SK-N-SH (cell line): Measurements from ENCODE around the gene ANKRD33B. TPM values are rescaled to one million over a fixed set of nuclear protein-coding genes. Genes with fewer than 3 reads are reported as not detected.
A peak's percentile ranks its signal among the peaks of the same experiment; 100 is the strongest.

Experiments used
- CTCF ChIA-PET: fragments of 300-600, 350-600 bp; formaldehyde crosslinking; extraction: SDS; loops from one replicate; lab custom pipeline; 2021; lab: Yijun Ruan, JAX
- POLR2A ChIA-PET: fragments of 350-600 bp; sonication (Branson Sonifier 250); formaldehyde crosslinking; extraction: SDS; loops from one replicate; lab custom pipeline; 2020; ENCODE audit warnings: antibody characterized with exemption, inconsistent platforms; lab: Yijun Ruan, JAX
- DNase-seq: peaks from one replicate; pipeline ENCODE4 v3.0.0; 2012
- H2AFZ ChIP-seq: fragments of 200-600 bp; sonication (generic); 2 replicates; pipeline ENCODE4 v1.8.1; 2016; ENCODE audit warnings: antibody characterized with exemption, mild to moderate bottlenecking, low read depth
- H3F3A ChIP-seq: fragments of 200-600 bp; sonication (generic); replicated peaks from 2 replicates; pipeline ENCODE3; 2016; ENCODE audit warnings: antibody characterized with exemption, mild to moderate bottlenecking; ENCODE audit not compliant: insufficient read depth
- H3K27ac ChIP-seq, 2 experiments: fragments of 200-500 bp in 1 of 2; fragments of 200-600 bp in 1 of 2; sonication (Bioruptor generic) in 1 of 2; sonication (generic), shearing (Covaris generic) in 1 of 2; 2 replicates each; pipeline versions ENCODE4 v1.5.1 to v1.6.1; 2014 to 2016; ENCODE audit warnings: low read depth in 2 of 2, inconsistent platforms in 1 of 2, low read length in 1 of 2, mild to moderate bottlenecking in 1 of 2, mixed read lengths in 1 of 2
- H3K27me3 ChIP-seq: fragments of 200-600 bp; sonication (generic), shearing (Covaris generic); 2 replicates; pipeline ENCODE4 v1.6.1; 2016; ENCODE audit warnings: mixed run types; ENCODE audit not compliant: insufficient read depth
- H3K36me3 ChIP-seq, 2 experiments: fragments of 200-500 bp in 1 of 2; fragments of 200-600 bp in 1 of 2; sonication (Bioruptor generic) in 1 of 2; sonication (generic) in 1 of 2; replicated peaks in 1 of 2; 2 replicates each; pipeline versions ENCODE3 to v1.5.1; 2014 to 2016; ENCODE audit warnings: low read length in 1 of 2, mild to moderate bottlenecking in 1 of 2; ENCODE audit not compliant: insufficient read depth in 2 of 2, control insufficient read depth in 1 of 2
- H3K4me1 ChIP-seq, 2 experiments: fragments of 200-500 bp in 1 of 2; fragments of 200-600 bp in 1 of 2; sonication (Bioruptor generic) in 1 of 2; sonication (generic), shearing (Covaris generic) in 1 of 2; 2 replicates each; pipeline versions ENCODE4 v1.5.1 to v1.6.1; 2014 to 2016; ENCODE audit warnings: low read depth in 1 of 2, low read length in 1 of 2, mixed run types in 1 of 2; ENCODE audit not compliant: insufficient read depth in 2 of 2, control insufficient read depth in 1 of 2
- H3K4me2 ChIP-seq: fragments of 200-600 bp; sonication (generic), shearing (Covaris generic); 2 replicates; pipeline ENCODE4 v1.6.1; 2017; ENCODE audit warnings: mixed run types
- H3K4me3 ChIP-seq, 2 experiments: fragments of 200-500 bp in 1 of 2; fragments of 200-600 bp in 1 of 2; sonication (Bioruptor generic) in 1 of 2; sonication (generic), shearing (Covaris generic) in 1 of 2; 2 replicates each; pipeline versions ENCODE4 v1.5.1 to v1.8.1; 2014 to 2016; ENCODE audit warnings: low read depth in 2 of 2, inconsistent platforms in 1 of 2, low read length in 1 of 2, mild to moderate bottlenecking in 1 of 2, mixed read lengths in 1 of 2, moderate library complexity in 1 of 2
- H3K79me2 ChIP-seq: fragments of 200-600 bp; sonication (generic); 2 replicates; pipeline ENCODE4 v1.8.1; 2017; ENCODE audit warnings: mild to moderate bottlenecking; ENCODE audit not compliant: insufficient read depth
- H3K9ac ChIP-seq: fragments of 200-600 bp; sonication (generic); 2 replicates; pipeline ENCODE4 v1.6.1; 2017; ENCODE audit warnings: mixed run types
- H3K9me2 ChIP-seq: fragments of 200-600 bp; sonication (generic); 2 replicates; pipeline ENCODE4 v1.6.1; 2017; ENCODE audit warnings: mixed run types
- H3K9me3 ChIP-seq: fragments of 200-600 bp; sonication (generic); 2 replicates; pipeline ENCODE4 v1.6.1; 2017; ENCODE audit warnings: mixed run types, mild to moderate bottlenecking, moderate library complexity
- H4K20me1 ChIP-seq: fragments of 200-600 bp; sonication (generic); 2 replicates; pipeline ENCODE4 v1.6.1; 2017; ENCODE audit warnings: mild to moderate bottlenecking, mixed run types; ENCODE audit not compliant: insufficient read depth
- CTCF ChIP-seq: fragments of 200-600 bp; sonication (generic); IDR thresholded peaks from 2 replicates; pipeline ENCODE4 v1.6.1; 2017; ENCODE audit warnings: antibody characterized with exemption, mild to moderate bottlenecking, moderate library complexity
- ELF1 ChIP-seq: IDR thresholded peaks from 2 replicates; pipeline ENCODE4 v1.4.0; 2012
- EP300 ChIP-seq, 2 experiments: IDR thresholded peaks; 2 replicates each; pipeline versions ENCODE4 v1.4.0 to v1.6.1; 2012; ENCODE audit warnings: borderline replicate concordance in 1 of 2, low read depth in 1 of 2, low read length in 1 of 2
- FOXJ3 ChIP-seq: sonication (generic); formaldehyde crosslinking; IDR thresholded peaks from 2 replicates; pipeline ENCODE4 v1.5.1; 2020; ENCODE audit warnings: mild to moderate bottlenecking, missing genetic modification reagents
- FOXM1 ChIP-seq: IDR thresholded peaks from 2 replicates; pipeline ENCODE4 v1.4.0; 2012; ENCODE audit warnings: low read depth, mild to moderate bottlenecking
- GABPA ChIP-seq: IDR thresholded peaks from 2 replicates; pipeline ENCODE4 v1.4.0; 2012; ENCODE audit warnings: low read depth, mild to moderate bottlenecking
- GATA2 ChIP-seq: sonication (generic); formaldehyde crosslinking; IDR thresholded peaks from 2 replicates; pipeline ENCODE4 v1.5.0; 2020; ENCODE audit warnings: mild to moderate bottlenecking, missing genetic modification reagents
- IRF3 ChIP-seq: fragments of 150-350 bp; IDR thresholded peaks from 2 replicates; pipeline ENCODE4 v1.6.1; 2016; ENCODE audit warnings: mild to moderate bottlenecking, low read depth, low read length
- MXI1 ChIP-seq: IDR thresholded peaks from 2 replicates; pipeline ENCODE4 v1.6.1; 2012; ENCODE audit warnings: mild to moderate bottlenecking, low read depth, low read length, improper control_type of control experiment
- NFIC ChIP-seq: IDR thresholded peaks from 2 replicates; pipeline ENCODE4 v1.4.0; 2012; ENCODE audit warnings: borderline replicate concordance
- NRF1 ChIP-seq: IDR thresholded peaks from 2 replicates; pipeline ENCODE4 v1.6.1; 2012; ENCODE audit warnings: low read depth, mild to moderate bottlenecking, low read length
- PBX3 ChIP-seq: IDR thresholded peaks from 2 replicates; pipeline ENCODE4; 2012
- RAD21 ChIP-seq: IDR thresholded peaks from 2 replicates; pipeline ENCODE4 v1.6.1; 2012; ENCODE audit warnings: mild to moderate bottlenecking, low read length
- RFX5 ChIP-seq: IDR thresholded peaks from 2 replicates; pipeline ENCODE4 v1.6.1; 2012; ENCODE audit warnings: mild to moderate bottlenecking, improper control_type of control experiment, low read length
- SIN3A ChIP-seq: IDR thresholded peaks from 2 replicates; pipeline ENCODE4 v1.6.1; 2012; ENCODE audit warnings: low read depth, mild to moderate bottlenecking, low read length, moderate library complexity, borderline replicate concordance
- SMC3 ChIP-seq: IDR thresholded peaks from 2 replicates; pipeline ENCODE4 v1.6.1; 2012; ENCODE audit warnings: low read depth, low read length, improper control_type of control experiment
- TAF1 ChIP-seq: IDR thresholded peaks from 2 replicates; pipeline ENCODE4 v1.6.1; 2012; ENCODE audit warnings: low read depth, mild to moderate bottlenecking, low read length, moderate library complexity, borderline replicate concordance
- TCF12 ChIP-seq: IDR thresholded peaks from 2 replicates; pipeline ENCODE4 v1.4.0; 2012
- TEAD4 ChIP-seq: IDR thresholded peaks from 2 replicates; pipeline ENCODE4 v1.4.0; 2012; ENCODE audit warnings: mild to moderate bottlenecking, borderline replicate concordance; ENCODE audit not compliant: insufficient read depth
- YY1 ChIP-seq: IDR thresholded peaks from 2 replicates; pipeline ENCODE4 v1.4.0; 2012; ENCODE audit warnings: low read depth, mild to moderate bottlenecking
- WGBS: methylation state at CpG from one replicate; pipeline ENCODE4 v1.1.6; 2017; ENCODE audit warnings: low lambda C conversion rate; 5-methylcytosine and 5-hydroxymethylcytosine counted together
- polyA plus RNA-seq, 3 experiments: library from polyadenylated mRNA; depleted of rRNA; stranded (reverse); fragments of >200 nt; gene quantifications; 2 replicates each; pipeline ENCODE4 v1.2.3, GENCODE V29; 2012
- TF ChIP-seq, protein P1 (sequence below): IDR thresholded peaks from 2 replicates; pipeline ENCODE4 v1.4.0; 2012; ENCODE audit warnings: low read depth, borderline replicate concordance

Gene ANKRD33B
- polyA plus RNA-seq, 1 of the 3 experiments (the other 2 are of a cell fraction) = 1.8 TPM

DNA sequence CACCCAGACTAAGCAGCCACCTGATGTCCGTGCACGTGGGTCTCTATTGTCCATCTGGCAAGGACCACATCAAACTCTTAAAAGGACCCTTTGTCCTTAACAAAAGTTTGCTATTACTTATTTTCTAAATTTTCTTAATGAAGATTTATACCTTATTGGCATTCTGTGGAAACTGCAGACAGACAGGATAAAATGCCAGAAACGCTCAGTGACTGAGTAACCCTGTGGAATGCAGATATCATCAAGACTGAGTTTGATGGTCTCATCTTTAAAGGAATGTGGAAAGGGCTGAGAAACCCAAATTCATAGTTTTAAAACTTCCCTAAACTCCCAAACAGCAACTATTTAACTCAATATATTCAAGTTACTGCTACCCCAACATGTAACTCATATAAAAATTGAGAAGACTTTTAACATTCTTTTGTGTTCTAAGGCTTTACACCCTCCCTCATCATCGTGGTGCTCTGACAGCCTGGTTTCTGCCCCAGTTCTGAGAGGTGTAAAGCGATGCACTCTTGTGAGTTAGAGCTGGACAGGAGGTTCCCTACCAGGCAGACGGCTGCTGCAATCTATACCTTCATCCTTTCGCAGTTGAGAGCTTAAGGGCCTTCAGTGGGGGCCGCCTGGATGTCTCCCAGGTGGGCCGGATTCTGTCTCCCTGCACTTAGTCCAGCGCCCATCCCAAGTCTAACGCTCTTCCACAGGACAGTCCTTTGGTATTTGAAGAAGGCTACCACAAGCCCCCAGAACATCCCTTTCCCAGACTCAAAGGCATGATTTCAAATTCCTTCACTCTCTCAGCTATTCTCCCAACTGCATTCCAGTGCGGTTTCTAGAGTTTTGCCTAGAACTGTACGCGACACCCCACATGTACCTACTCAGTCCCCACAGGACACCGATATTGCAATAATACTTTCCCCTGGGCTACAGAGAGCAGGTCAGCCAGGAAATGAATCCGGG lies 128.2 kb downstream of the ANKRD33B start (continued):
- no peak for TF ChIP-seq CTCF
- TF ChIP-seq IRF3 = no peak
- no peak for TF ChIP-seq GABPA
- TF ChIP-seq GATA2 (CRISPR knock-in tag) = no peak
- TF ChIP-seq NFIC = peak; percentile 75; the same call in 1 of the 2 replicates
- no peak for TF ChIP-seq TAF1
- TF ChIP-seq SMC3 = no peak
- TF ChIP-seq NRF1 = no peak
- no peak for TF ChIP-seq ELF1
- no peak for TF ChIP-seq RFX5
- no peak for TF ChIP-seq SIN3A
- no peak for TF ChIP-seq FOXJ3
- TF ChIP-seq, all 33 proteins: peak for 8

DNA sequence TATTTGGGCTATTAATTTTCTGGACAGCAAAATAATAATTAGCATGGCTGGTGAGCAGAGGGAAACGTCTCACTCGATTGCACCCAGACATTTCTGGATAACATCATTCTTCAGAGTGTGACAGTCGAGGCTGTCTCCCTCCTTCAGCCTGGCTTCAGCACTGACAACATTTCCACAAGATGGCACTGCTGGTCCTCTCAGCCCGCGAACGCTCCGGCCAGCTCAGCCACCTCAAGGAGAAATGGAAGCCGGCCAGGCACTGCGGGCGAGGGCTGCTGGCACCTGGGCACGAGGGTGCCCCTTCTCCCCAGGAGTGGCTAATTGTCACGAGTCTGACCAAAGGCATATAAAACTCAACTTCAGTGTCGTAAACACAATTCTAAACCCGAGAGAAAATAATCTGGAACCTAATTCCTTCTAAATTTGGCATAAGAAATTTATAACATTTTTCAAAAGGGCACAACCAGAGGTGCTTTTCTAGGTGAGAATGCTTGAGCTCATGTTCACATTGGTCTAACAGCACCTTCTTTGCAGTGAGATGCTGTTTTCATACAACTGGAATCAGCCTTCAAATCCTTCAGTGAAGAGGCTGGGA lies 131.3 kb downstream of the ANKRD33B start:
- Histone ChIP-seq H3K4me3 (peak overlapping the region in 1 of 2 experiments; percentile 39; a peak in 1 of 4 replicates), H2AFZ (no peak overlapping the region), H3K27me3 (no peaks in the 10 kb centered on the region), H3K4me2 (peak overlapping the region; percentile 27; the same call in 1 of the 2 replicates), H3K79me2 (peaks cover 37% of the 10 kb centered on the region; the same call in 1 of the 2 replicates), H3K4me1 (peaks cover 33 to 37% of the 10 kb centered on the region in 2 experiments), H3K9ac (no peak overlapping the region), H3K27ac (no peak overlapping the region; a peak in 1 of 4 replicates), H3K9me2 (no peaks in the 10 kb centered on the region), H3F3A (peaks cover 24% of the 10 kb centered on the region), H3K36me3 (no peaks in the 10 kb centered on the region), H3K9me3 (no peaks in the 10 kb centered on the region), H4K20me1 (no peaks in the 10 kb centered on the region; the same call in 1 of the 2 replicates)
- DNase-seq = peak; percentile 83
- WGBS = 8% methylated on average over 14 of the region's 14 CpGs
- ChIA-PET POLR2A (interaction anchor here (1.2 kb wide), 1 partner anchor 81 kb away, joined by 3 read pairs; no protein-coding TSS in a partner anchor), CTCF (interaction anchor here (0.6 to 3.0 kb wide), 30 partner anchors 8 to 1329 kb away, joined by 3 to 16 read pairs (median 4); no protein-coding TSS in a partner anchor)
- TF ChIP-seq NFIC = peak; percentile 37; the same call in 1 of the 2 replicates
- no peak for TF ChIP-seq ELF1
- no peak for TF ChIP-seq FOXJ3
- TF ChIP-seq RFX5 = peak; percentile 22; the same call in 1 of the 2 replicates
- peak; percentile 31 for TF ChIP-seq PBX3
- no peak for TF ChIP-seq TEAD4
- peak; percentile 86 for TF ChIP-seq CTCF
- peak; percentile 35; the same call in 1 of the 2 replicates for TF ChIP-seq TCF12
- TF ChIP-seq YY1 = no peak
- no peak for TF ChIP-seq FOXM1
- TF ChIP-seq SIN3A = no peak
- TF ChIP-seq SMC3 = peak; percentile 91
- TF ChIP-seq, protein P1, sequence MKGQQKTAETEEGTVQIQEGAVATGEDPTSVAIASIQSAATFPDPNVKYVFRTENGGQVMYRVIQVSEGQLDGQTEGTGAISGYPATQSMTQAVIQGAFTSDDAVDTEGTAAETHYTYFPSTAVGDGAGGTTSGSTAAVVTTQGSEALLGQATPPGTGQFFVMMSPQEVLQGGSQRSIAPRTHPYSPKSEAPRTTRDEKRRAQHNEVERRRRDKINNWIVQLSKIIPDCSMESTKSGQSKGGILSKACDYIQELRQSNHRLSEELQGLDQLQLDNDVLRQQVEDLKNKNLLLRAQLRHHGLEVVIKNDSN = no peak
- no peak for TF ChIP-seq NRF1
- TF ChIP-seq GABPA = no peak
- peak in 1 of 2 experiments; percentile 41; a peak in 1 of 4 replicates for TF ChIP-seq EP300 (IDR thresholded peaks at IDR 0.05; ENCODE audit: borderline replicate concordance in 1 of 2, low read depth in 1 of 2, low read length in 1 of 2)
- TF ChIP-seq RAD21 = peak; percentile 92
- 0 out of 2 replicates have a peak, but pooled peaks have one; percentile 31 for TF ChIP-seq MXI1
